Neural cell (in vitro differentiated cells): Measurements from ENCODE around the gene PBX1.

Experiments
- EP300 ChIP-seq: fragments of 450-650 bp; conservative IDR thresholded peaks from 2 replicates; pipeline ENCODE4 v1.6.1; 2014; ENCODE audit warnings: antibody characterized with exemption, mild to moderate bottlenecking, moderate library complexity; ENCODE audit not compliant: poor library complexity, severe bottlenecking
- EZH2 ChIP-seq: fragments of 200-600, 300-800 bp; shearing (Covaris generic), sonication (generic); IDR thresholded peaks from 2 replicates; pipeline ENCODE4 v1.6.1; 2014; ENCODE audit warnings: antibody characterized with exemption, low read length, borderline replicate concordance, mild to moderate bottlenecking; ENCODE audit not compliant: insufficient read depth, poor library complexity, severe bottlenecking
- POLR2AphosphoS5 ChIP-seq: IDR thresholded peaks from 2 replicates; pipeline ENCODE4 v1.6.1; 2012
- TF ChIP-seq, protein P1 (sequence below): fragments of 450-650 bp; IDR thresholded peaks from 2 replicates; pipeline ENCODE4 v1.5.1; 2014; ENCODE audit warnings: antibody characterized with exemption, mild to moderate bottlenecking, moderate library complexity; ENCODE audit not compliant: poor library complexity, severe bottlenecking

- TF ChIP-seq, protein P1, sequence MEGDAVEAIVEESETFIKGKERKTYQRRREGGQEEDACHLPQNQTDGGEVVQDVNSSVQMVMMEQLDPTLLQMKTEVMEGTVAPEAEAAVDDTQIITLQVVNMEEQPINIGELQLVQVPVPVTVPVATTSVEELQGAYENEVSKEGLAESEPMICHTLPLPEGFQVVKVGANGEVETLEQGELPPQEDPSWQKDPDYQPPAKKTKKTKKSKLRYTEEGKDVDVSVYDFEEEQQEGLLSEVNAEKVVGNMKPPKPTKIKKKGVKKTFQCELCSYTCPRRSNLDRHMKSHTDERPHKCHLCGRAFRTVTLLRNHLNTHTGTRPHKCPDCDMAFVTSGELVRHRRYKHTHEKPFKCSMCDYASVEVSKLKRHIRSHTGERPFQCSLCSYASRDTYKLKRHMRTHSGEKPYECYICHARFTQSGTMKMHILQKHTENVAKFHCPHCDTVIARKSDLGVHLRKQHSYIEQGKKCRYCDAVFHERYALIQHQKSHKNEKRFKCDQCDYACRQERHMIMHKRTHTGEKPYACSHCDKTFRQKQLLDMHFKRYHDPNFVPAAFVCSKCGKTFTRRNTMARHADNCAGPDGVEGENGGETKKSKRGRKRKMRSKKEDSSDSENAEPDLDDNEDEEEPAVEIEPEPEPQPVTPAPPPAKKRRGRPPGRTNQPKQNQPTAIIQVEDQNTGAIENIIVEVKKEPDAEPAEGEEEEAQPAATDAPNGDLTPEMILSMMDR, result no peak
- no peak for TF ChIP-seq POLR2AphosphoS5
- TF ChIP-seq EP300, result no peak
- no peak for TF ChIP-seq EZH2
These were observed 116.4 kb downstream of the PBX1 start for GRCh38 chr1:164675342-164675904.
